IPS-18c (cell line): Measurements from ENCODE around the gene USP15.
A peak's percentile ranks its signal among the peaks of the same experiment; 100 is the strongest.

Experiments
- H3K4me3 ChIP-seq: 2 replicates; pipeline ENCODE4 v1.7.0; 2013; ENCODE audit warnings: low read depth, mild to moderate bottlenecking, low read length, moderate library complexity; ENCODE audit not compliant: insufficient read depth
- H3K9me3 ChIP-seq: one replicate; pipeline ENCODE4 v1.6.1; 2013; ENCODE audit warnings: mild to moderate bottlenecking, low read length, moderate library complexity; ENCODE audit not compliant: control insufficient read depth, insufficient read depth

USP15 gene

GRCh38 chr12:62250671-62251608 lies 9.3 kb upstream of the USP15 start:
- no peaks in the 10 kb centered on the region for H3K9me3 ChIP-seq

GRCh38 chr12:62251609-62251958 lies 8.6 kb upstream of the USP15 start:
- H3K4me3 ChIP-seq: no peak overlapping the region

More at GRCh38 chr12:62250671-62251608, 9.3 kb upstream of the USP15 start:
- H3K4me3 ChIP-seq: no peak overlapping the region

DNA sequence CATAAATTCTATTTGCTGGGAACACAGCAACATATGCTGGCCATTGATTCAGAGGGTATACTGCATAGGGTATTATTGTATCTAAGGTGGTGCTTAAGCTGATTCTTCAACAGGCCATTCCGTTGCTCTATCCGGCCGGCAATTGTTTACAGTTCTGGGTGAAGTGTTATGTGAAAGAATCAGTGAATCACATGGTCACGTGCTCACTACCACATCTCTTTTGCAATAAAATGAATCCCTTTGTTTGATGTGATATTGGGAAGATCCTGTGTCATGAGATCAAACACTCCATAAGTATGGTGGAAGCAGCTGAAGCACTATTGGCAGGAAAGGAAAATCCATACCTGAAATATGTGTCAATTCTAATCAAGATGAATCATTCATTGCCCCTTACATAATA lies 7.6 kb upstream of the USP15 start:
- no peaks in the 10 kb centered on the region for H3K9me3 ChIP-seq
- H3K4me3 ChIP-seq: no peak overlapping the region

More at GRCh38 chr12:62251609-62251958, 8.6 kb upstream of the USP15 start:
- no peaks in the 10 kb centered on the region for H3K9me3 ChIP-seq

DNA sequence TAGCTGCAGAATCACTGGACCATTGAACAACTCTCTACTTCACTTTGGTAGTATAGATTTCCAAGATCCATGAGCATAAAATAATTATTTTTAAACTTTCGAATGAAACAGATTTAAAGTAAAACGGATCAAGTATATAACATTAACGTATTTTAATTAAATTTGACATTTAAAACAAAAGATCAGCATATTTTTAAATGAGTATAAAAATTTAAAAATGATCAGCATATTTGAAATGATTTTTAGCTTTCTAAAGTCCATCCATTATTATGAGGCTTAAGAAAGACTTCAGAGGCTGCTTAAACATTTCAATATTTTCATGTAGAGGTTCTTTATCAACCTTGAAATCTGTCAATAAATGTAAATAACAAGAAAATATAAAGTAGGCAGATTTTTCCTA lies 5.2 kb upstream of the USP15 start:
- Histone ChIP-seq H3K4me3 (no peak overlapping the region), H3K9me3 (no peaks in the 10 kb centered on the region)

GRCh38 chr12:62256408-62257096 lies 3.7 kb upstream of the USP15 start:
- H3K9me3 ChIP-seq: no peaks in the 10 kb centered on the region
- H3K4me3 ChIP-seq: no peak overlapping the region

DNA sequence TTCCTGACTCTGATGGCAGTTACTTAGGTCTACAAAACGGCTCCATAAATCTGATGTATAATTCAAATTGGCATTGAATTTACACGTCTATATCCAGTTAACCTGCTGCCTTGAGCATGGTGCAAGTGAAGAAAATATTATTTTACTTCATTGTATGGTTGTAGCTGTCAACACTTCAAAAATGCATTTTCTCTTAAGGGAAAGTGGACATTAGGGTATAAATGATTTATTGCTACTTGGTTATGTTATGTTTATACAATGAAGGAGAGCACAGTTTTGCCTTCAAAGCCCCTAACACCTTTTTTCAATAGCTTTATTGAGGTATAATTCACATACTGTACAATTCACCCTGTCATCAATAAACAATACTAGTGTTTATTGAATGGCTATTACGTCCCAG lies 2.0 kb upstream of the USP15 start:
- Histone ChIP-seq H3K4me3 (no peak overlapping the region), H3K9me3 (no peaks in the 10 kb centered on the region)

DNA sequence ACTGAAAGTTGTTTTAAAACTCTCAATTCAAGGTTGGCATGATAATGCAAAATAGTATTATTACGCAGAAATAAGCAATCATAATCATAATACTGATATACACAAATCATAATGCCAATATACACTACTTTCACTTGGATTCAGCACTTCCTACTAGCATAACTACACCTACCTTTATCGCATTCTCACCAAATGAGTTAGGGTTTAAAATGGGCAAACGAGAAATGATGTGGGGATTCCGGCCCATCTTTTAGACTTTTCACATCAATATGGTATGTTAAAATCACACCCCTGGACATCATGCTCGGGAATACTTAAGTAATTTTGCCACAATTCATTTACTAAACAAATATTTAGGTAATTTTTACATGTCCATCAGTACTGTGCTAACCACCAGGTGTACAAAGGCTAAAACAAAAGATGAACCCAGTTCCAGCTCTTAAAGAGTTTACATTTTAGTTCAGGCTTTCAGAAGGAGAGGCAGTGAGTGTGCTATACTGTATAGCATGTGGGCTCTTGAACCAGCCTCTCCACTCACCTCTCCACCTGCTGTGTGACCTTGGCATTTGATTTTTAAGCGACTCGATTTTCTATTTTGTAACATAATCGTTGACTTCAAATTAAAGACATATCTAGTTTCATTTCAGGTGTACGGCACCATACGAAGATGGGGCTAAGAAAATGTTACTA lies 1.1 kb upstream of the USP15 start:
- Histone ChIP-seq H3K4me3 (peak overlapping the region; percentile 92), H3K9me3 (no peaks in the 10 kb centered on the region)

GRCh38 chr12:62259631-62259992 lies 592 bp upstream of the USP15 start:
- Histone ChIP-seq H3K9me3 (no peaks in the 10 kb centered on the region), H3K4me3 (peak overlapping the region; percentile 92)

GRCh38 chr12:62260733-62261683 lies 804 bp downstream of the USP15 start:
- no peaks in the 10 kb centered on the region for H3K9me3 ChIP-seq
- H3K4me3 ChIP-seq: peak overlapping the region; percentile 92

GRCh38 chr12:62261876-62262517 lies 1.8 kb downstream of the USP15 start:
- H3K4me3 ChIP-seq: no peak overlapping the region
- H3K9me3 ChIP-seq: no peaks in the 10 kb centered on the region

- Histone ChIP-seq H3K4me3 (no peak overlapping the region), H3K9me3 (no peaks in the 10 kb centered on the region)
These were observed 3.0 kb downstream of the USP15 start for GRCh38 chr12:62263232-62263631.

DNA sequence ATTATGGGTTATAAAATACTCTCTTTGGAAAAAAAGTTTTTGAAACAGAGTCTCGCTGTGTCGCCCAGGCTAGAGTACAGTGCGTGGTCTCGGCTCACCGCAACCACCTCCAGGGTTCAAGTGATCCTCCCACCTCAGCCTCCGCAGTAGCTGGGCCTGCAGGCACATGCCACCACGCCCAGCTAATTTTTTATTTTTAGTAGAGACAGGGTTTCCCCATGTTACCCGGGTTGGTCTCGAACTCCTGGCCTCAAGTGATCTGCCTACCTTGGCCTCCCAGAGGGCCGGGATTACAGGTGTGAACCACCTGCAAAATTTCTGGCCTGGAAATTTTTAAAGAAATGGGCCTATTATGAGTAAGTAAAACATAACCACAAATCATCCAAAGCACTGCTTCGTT lies 3.8 kb downstream of the USP15 start:
- H3K4me3 ChIP-seq: no peak overlapping the region
- H3K9me3 ChIP-seq: no peaks in the 10 kb centered on the region

GRCh38 chr12:62264706-62265105 lies 4.5 kb downstream of the USP15 start:
- no peak overlapping the region for H3K4me3 ChIP-seq
- H3K9me3 ChIP-seq: no peaks in the 10 kb centered on the region

DNA sequence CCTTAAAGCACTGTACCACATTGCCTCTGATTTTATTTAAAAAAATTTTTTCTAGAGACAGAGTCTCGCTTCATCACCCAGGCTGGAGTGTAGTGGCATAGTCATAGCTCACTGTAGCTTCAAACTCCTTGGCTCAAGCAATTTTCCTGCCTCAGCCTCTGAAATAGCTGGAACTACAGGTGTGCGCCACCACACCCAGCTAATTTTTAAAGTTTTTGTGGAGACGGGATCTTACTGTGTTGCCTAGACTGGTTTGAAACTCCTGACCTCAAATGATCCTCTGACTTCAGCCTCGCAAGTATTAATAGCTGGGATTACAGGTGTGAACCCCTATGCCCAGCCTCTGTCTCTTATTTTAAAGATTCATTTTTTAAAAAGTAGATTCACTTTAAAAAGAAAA lies 5.3 kb downstream of the USP15 start:
- no peak overlapping the region for H3K4me3 ChIP-seq
- no peaks in the 10 kb centered on the region for H3K9me3 ChIP-seq

DNA sequence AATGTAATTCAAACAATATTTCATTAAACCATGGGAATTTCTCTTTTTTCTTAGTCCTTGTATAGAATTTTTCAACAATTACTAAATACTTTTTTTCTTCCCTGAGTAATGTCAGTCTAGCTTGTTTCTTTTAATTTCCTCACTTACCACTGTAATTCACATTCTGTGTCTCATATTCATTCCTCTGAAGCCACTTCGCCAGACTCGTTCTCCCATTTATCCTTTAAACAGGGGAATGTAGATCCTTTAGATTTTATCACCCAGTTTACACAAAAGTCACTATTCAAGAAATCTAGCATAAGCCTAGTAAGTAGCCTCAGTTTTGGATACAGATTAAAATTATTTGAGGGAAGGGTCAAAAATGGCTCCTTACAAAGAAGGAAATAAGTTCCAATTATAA lies 6.8 kb downstream of the USP15 start:
- H3K4me3 ChIP-seq: no peak overlapping the region
- no peaks in the 10 kb centered on the region for H3K9me3 ChIP-seq

DNA sequence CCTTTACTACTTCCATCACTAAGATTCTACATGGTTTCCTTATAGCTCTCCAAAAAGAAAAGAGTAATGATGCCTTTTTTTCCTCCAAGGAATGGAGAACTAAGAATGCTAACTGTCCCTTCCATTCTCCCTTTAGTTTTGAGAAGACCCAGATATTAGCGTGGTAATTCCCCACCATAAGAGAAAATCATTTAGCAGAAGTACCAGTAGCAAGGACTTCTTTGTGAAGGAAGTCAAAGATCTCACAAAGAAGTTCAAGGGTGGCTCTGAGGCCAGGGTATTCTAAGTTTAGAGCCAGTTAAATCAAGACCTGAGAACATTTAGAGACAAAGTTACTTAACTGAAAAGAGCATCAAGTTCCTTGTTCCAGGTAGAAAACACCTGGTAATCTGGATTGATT lies 7.3 kb downstream of the USP15 start:
- Histone ChIP-seq H3K4me3 (no peak overlapping the region), H3K9me3 (no peaks in the 10 kb centered on the region)
